Hindlimb muscle (tissue), 1 donor: ENCODE measurements around the gene GATA3. TPM values are rescaled to one million over a fixed set of nuclear protein-coding genes. Genes with fewer than 3 reads are reported as not detected.

Experiments
- DNase-seq: peaks from one replicate; pipeline ENCODE4 v3.0.0-alpha.2; 2013
- polyA plus RNA-seq: library from polyadenylated mRNA; unstranded; fragments of 120-200 nt; gene quantifications from one replicate; pipeline ENCODE4 v1.2.1, GENCODE V29; 2013; ENCODE audit not compliant: insufficient read length

GATA3 gene
- polyA plus RNA-seq, 1 donor = 1.0 TPM

GRCh38 chr10:8102708-8103401 is 48.4 kb downstream of the GATA3 start:
- DNase-seq = no peak

DNA sequence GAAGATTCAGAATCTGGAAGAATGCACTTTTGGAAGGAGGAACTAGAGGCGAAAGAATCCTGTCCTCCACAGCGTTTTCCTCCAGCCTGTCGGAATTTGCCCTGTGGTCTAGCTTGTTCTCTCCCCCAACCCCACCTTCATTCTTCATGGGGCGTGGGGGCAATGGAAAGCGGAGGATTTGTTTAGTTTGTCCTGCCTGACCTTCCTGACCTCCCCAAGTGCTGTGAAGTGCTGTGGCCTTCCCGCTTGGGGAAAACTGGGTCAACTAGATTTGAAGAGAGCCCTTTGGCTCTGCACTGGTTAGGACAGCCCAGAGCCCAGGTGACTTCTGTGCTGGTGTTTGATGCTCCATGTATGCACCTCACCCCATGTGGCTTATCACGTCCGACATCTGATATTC is 49.1 kb downstream of the GATA3 start:
- DNase-seq = no peak

- DNase-seq = no peak
These were observed 49.5 kb downstream of the GATA3 start for GRCh38 chr10:8104005-8104404.

DNA sequence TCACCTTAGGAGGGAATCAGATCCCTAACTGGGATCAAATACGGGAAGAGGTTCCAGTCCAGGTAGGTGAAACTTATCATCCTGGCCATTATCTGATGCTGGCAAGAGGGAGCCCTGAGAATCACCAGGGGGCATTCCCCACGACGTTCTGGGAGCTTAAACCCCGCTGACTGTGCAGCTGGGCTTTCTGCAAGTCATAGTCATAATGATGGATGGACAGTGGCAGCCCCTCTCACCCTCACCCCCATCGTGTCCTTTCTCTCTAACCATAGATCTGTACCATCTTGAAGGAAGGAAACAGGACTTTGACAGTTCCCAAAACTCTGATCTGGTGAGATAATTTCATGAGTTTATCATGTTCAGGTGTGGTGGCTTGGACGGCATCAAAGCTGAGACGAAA is 50.2 kb downstream of the GATA3 start:
- no peak for DNase-seq

DNA sequence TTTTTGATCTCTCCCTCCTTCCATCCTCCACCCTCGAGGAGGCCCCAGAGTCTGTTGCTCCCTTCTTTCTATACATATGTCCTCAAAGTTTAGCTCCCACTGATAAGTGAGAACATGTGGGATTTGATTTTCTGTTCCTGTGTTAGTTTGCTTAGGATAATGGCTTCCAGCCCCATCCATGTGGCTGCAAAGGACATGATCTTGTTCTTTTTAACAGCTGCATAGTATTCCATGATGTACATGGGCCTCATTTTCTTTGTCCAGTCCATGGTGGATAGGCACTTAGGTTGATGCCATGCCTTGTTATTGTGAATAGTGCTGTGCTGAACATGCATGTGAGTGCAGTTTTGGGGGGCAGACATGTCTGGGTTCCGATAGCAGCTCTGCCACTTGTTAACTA is 51.4 kb downstream of the GATA3 start:
- DNase-seq = no peak

DNA sequence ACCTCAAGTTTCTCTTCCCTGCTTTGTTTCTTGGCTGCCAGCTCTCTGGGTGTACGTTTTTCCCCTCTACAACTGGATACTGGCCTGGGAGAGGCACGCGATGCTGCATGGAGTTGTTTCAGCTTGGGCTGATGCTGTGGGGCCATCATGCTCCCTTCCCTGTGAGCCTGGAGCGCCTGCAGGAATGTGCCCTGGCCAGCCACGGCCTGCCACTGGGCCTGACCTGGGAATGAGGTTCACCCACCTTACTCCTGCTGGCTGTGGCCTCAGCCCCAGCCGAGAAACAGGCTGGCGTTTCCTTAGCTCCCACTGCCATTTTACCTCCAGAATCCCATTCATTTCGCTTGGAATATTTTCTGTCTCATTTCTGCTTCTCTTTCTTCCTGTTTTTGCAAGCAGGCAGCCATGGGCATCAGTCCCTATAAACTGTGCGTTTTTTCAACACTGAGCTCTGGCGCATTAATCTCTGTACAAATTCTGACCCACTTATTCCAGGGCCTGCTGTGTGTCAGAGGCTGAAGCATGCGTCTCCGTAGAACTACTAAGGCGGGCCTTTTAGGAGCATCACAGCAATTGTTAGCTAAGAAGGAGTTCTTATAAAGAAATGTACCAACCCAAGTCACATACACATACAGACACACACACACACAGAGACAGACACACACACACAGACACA is 57.9 kb downstream of the GATA3 start:
- DNase-seq = no peak

- no peak for DNase-seq
These were observed 58.5 kb downstream of the GATA3 start for GRCh38 chr10:8112942-8113442.

DNA sequence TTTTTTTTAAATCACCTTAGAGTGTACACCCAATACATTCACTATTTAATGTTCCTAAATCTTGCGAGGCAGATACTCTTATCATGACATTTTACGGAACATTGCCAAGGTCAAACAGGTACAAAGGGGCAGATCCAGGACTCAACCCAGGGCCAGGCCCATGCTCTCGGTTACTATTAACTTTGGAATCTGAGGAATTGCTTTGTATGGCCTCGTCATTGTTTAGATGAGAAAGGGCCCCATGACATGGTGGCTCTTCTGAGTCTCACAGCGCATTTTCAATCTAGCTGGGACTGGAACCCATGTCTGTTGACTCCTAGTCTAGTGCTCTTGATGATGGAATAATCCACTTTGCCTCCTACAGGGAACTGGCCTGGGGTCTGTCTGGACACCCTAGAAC is 59.1 kb downstream of the GATA3 start:
- DNase-seq = no peak

GRCh38 chr10:8114741-8115617 is 60.5 kb downstream of the GATA3 start:
- DNase-seq = no peak

GRCh38 chr10:8115618-8115980 is 61.1 kb downstream of the GATA3 start:
- no peak for DNase-seq

DNA sequence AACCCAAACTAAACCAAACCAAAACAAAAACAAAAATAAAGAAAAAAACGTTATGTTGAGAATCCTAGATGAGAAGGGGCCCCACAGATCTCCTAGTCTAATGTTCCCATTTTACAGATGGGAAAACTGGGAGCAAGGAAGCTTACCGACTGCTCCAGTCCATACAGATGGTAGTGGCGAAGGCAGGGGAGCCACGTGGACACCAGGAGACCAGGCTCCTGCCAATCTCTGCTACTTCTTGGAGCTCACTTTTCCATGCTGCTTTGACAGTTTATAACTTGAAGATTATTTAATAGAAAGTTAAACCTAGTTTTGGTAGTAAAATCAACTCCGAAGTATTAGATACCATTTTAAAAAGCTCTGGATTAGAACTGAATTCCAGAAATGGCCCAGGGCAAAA is 62.0 kb downstream of the GATA3 start:
- DNase-seq = no peak

DNA sequence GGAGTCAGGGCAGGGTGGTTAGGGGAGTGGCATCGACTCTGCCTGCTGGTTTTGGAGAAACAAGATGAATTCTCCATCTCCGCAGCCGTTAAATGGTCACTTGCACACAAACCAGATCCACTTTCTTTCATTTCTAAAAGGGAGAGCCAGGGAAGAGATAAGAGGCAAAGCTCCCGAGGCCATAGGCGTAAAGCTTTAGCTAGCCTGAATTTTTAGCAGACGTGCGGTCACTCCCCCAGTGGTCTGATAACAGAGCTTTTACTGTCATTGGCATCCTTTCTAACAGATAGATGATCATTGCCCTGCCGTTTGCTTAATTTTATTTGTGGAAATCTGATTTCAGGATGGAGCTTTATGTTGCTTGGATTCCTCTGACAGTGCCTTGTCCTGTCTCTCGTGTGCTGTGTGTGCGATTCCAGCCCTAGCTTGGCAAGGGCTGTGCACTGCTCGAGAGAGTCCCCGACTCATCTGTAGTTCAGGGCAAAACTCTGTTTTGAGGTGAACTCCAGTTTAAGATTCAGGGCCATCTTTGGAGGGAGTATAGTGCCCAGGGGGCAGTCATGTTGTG is 62.5 kb downstream of the GATA3 start:
- no peak for DNase-seq

- DNase-seq = no peak
These were observed 66.9 kb downstream of the GATA3 start for GRCh38 chr10:8121201-8121890.

DNA sequence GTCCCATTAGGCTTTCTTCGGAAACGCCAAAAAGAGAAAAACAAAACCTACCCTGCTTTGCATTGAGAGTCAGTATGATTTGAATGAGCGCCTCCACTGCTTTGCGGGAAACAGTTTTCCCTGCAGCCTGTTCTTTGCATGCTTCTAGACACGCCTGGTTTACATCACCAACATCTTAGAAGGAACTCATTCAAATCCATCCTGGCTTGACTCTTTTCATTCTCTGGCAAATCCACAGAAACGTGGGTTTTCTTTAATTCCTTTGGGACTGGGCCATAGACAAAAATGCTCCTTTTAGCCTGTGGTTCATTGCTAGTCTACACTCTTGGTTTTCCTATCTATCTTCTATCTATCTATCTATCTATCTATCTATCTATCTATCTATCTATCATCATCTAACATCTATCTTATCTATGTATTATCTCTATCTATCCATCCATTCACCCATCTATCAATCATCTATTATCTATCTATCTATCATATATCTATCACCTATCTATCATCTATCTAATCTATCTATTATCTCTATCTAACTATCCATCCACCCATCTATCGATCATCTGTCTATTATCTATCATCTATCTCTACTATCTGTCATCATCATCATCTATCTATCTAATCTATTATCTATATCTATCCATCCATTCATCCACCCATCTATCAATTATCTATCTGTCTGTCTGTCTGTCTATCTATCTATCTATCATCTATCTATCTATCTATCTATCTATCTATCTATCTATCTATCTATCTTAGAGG is 68.3 kb downstream of the GATA3 start:
- no peak for DNase-seq

- no peak for DNase-seq
These were observed 69.9 kb downstream of the GATA3 start for GRCh38 chr10:8124436-8124835.

Other genes starting within 250 kb of the GATA3 start
- gene TAF3, start 236.2 kb upstream of the GATA3 start, polyA plus RNA-seq = 6.3 TPM